ENCODE results near the gene LYPD6B.

Gene LYPD6B

DNA sequence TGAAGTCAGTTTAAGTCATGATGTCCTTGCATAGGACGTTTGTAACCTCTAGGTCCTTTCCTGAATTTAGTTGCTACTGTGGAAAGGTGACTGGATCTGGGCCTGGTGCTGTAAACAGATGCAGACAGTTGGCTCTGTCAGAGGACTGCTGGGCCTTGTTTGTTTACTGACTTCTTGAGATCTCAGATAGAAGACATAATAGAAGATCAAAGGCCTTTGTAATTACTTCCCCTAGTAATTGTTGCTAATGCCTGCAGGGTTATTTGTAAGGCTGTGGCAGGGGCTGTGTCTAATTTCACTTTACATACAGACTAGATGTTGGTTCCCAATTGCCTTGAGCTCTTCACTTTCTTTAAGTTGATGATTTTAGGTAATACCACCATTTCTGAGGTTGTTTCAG lies 42.5 kb downstream of the LYPD6B start:
- no peak for DNase-seq

DNA sequence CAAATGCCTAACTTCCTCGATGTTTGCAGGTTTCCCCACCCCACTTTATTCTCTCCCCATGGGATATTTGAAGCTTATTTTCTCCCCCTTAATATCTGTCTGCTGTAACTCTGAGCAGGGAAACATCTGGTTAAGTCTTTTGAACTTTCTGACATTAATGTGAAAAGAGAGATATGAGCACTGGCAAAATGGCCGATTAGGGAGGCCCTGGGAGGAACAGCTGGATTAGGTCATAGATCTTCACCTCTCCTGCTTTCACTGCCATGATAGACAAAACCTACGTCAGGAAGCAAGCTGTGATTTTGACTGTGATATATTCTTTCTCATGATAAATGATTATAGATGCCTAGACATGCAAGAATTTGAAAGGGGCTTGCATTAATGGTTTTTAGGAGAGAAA lies 43.6 kb downstream of the LYPD6B start:
- DNase-seq, result no peak

DNA sequence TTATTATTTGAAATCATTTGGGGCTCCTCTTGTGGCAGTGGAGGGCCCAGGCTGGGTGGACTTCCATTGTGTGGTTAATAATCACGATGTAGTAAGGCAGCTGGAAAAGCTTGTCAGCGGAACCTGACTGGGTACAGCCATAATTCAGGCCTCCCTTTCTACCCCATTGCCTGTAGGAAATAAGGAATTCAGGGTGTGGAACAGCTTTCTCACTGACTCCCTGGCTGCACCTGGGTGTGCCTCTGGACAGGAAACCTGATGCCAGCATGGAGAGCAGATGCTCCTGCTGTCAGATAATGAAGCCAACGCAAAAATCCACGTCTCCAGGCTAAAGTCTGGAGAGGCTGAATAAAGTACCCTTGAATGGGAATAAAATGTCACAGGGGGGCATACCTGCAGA lies 44.2 kb downstream of the LYPD6B start:
- peak; percentile 35 for DNase-seq

DNA sequence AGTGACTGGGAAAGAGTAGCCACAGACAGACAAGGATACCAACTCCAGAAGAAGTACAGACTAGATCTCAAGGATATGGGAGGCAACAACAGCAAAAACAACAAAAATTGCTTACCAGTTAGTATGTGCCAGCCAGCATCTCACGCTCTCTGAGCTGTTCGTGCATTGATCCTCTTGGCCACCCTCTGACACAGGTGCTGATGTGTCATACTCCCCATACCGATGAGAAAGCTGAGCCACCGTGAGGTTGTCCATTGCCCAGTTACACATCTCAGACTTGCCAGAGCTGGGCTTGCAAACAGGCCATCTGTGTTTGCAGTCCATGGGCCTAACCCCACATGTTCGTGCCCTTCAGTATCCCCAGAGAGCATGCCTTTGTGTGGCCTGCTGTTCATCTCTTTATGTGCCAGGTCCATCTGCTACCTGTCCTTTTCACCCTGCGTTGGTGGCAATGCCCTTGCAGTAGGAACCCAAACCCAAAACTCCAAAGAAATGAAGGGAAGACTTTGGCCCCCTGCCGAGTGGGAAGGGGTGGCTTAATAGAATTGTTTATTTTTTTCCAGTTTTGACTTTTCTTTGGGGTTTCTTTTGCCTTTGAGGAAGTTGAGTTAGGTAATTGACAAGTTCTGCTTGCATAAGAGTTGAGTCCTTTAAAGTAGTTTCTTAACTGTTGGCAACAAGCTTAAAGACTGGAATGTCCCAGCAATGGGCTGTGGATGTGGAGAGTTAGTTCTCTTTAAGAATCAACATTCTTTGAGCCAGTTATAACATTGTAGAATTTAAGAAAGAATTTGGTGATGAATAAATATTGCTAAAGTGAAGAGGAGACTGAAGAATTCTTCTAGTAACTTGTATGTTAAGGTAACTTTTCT lies 46.7 kb downstream of the LYPD6B start:
- DNase-seq, result no peak

DNA sequence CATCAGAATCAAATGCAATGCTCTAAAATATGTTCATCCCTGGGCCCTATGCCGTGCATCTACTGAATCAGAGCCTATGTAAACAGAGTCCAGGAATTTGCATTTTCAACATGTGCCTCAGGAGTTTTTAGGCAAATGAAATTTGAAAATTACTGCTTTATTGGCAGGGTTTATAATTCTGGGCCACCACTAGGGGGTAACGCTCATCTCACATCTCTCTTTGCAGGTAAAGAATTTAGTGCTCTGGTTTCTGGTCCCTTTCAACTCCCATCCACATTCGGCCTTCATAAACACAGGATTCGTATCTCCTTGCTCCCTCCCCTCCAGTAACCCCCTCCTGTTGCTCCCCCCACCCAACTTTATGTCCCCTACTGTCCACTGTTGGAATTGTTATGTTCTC lies 49.3 kb downstream of the LYPD6B start:
- peak; percentile 15 for DNase-seq

DNA sequence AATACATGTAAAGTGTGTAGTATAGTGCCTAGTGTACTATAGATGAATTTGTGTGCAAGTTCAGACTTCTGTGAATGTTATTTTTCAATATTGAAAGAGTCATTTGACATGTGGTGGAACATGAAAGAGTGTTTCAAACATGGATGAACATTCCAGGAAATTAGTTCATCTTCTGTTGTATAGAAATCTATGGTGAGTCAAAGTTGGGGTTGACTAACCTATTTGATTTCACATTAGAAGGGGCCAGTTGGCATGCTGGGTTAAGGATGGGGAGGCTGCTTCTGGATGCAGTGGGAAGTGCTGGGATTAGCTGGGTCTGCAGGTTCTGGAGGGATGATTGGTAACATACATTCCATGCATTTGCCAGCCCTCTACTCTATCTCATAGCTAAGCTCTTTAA lies 50.6 kb downstream of the LYPD6B start:
- no peak for DNase-seq

DNA sequence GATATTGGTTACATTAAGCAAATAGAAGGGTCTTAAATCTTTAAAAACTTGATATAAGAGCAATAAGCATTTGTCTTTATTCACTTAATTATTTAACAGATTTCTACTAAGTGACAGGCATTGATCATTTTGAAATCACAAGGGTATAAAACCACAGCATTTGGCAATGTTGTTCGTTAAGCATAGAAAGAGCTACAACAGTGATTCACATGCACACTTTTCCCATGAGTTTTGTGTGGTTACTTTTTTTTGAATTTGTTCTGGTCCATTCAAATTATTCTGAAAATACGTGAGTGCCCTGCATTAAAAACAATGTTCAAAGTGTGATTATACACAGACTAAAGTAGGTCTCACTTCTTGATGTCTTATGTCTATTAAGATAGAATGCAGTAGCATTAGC lies 52.2 kb downstream of the LYPD6B start:
- no peak for DNase-seq

DNA sequence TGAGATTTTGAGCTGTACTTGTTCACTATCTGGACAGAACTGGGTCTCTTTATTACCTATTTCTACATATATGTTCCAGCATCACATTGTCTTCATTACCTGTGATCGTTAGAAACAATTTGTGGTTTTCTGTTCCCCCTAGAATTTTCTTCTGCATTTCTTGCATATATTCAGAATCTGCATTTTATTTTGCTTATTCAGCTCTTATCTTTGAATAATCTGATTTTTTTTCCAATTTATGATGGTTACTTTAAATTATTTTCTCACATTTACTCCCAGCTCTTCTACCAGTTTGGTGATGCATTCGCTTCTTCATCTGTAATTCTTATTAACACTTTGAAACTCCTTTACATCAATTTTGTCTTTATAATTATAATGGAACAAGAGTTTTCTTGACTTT lies 55.1 kb downstream of the LYPD6B start:
- DNase-seq, result no peak

DNA sequence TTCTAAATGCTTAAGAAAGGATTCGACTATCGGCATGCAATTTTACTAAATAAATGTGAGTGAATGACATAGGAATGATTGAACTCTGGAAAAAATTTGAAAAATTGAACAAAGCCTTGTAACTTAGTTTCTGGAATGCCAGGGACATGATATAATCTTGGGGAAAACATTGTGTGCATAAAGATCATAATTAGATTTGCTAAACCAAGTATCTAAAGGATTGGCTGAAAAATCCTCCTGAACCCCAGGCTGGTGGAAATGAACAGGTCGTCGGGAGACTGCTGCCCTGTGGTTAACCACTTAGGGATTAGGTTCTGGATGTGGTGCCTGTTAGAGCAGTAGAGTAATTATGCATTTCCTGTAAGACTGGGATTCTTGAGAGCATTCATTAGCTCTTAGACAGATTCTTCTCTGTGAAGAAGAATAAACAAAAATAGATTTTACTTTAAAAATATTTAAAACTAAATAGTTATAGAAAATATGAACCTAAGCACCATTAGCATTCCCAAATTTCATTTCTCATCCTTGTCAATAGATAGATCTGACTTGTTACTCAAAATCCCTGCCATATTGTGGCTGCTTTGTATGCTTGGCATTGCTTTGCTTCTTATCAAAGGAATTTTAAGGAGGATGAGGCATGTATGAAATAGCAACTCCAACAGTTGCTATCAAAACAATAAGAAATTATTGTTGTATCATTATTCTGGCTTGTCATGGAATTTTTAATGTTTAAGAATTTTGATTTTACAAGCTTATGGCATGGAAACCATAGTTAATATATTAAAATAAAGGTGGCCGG lies 55.9 kb downstream of the LYPD6B start:
- DNase-seq, result no peak

DNA sequence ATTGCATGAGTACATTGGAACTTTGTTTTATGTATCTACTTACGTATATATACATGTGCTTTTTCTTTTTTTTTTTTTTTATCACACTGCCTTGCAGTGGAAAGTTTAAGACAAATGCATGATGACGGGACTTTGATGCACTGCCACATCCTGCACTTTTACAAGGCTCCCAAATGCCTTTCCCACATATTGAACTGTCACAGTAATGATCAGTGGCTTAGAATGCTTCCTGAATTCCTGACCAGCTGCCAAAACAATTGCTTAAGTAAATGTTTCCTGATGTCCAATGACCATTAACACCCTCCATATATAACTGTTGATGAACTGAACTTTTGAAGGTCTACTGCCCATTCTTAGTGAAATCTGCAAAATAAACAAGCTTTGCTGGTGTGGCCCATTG lies 60.2 kb downstream of the LYPD6B start:
- no peak for DNase-seq

DNA sequence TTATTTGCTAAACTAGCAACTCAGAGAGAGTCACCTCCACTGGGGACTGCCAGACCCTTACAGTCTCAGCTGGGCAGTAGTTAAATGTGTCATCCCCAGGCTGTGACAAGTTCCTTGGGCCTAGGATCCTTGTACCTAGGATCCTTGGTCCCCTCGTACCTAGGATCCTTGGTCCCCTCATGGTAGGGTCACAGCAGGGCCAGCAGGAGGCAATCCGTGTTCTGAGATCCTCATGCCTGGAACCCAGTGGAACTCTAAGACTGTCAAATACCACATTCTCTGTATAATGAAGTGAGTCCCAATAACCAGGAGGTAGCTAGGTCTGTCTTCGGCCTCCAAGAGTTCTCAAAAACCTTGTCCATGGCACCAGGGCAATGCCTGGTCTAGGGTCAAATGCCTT lies 60.8 kb downstream of the LYPD6B start:
- DNase-seq, result no peak

DNA sequence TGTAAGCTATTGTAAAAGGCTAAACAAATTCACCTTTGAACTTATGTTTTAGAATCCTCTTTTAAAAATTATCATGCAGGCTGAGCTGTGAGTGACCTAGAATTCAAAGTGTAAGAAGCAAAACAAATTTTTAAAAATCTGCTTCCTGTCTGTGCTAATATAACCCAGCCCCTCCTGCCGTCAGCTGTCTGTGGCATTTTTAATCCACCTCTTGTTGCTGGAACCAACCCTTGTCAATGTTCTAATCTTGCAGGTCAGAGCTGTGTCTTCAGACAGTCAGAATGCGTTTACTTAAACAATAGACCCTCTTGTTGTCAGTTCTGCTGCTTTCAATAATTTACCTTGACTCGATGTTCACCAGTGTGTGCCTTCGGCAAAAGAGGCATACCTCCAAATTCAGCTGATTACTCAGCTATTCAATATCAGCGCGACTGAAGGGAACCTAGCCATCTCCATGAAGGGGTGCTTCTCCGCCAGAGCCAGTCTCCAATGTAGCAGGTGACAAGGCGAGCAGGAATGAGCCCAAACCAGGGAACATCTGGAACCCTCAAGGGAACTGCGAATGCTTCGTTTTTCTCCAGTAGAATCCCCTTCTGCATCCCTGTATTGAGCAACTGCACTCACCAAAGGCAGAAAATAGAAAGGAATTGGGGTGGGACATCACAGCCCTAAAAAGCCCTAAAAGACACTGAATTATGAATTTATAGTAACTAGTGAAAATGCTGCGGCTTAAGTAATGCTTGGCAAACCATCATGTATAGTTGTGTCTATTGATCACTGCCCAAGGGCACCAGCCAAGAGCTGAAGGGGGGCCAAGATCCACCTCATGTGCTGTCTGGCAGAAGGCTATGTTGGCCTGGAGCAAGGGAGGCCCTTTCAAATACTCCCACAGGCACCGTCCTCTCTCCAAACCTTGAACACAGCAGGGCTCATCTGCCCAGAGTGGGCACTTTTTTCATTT lies 62.5 kb downstream of the LYPD6B start:
- no peak for DNase-seq

DNA sequence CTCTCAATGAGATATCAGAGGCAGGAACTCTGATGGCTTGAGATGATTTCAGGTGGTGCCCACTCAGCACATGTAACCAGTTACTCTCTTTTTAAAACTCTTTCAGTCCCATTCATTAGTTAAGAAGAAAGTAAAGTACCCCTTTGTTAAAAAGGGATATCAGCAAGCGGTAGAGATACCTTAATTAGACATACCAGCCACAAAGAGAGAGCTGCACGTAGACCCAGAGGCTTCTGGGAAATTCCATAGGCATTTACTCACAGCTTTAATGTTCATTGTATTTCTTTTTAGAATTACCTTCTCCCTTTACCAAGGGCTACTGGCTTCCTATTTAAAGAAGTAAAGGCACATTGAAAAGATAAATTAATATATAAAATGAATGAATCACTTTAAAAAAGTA lies 63.3 kb downstream of the LYPD6B start:
- no peak for DNase-seq

DNA sequence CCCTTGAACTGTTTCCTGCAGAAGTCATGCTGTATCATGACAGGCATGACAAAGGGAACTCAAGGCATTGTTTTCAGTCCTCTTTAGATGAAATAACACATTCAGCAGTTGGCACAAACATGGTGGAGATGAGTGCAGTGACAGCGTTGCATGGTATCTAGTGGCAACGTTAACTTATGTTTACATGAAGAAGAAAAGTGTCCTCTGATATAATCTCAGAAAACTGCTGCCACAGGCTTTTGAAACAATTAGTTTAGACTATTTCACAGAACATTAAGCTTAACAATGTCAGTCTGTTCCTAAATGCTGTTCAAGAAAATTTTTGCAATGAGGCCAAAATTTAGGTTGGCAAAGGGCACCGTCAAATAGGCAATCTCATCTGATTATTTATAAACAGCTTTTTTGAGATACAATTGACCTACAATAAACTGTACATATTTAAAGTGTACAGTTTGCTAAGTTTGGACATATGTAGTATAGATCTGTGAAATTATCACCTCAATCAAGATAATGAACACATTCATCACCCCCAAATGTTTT lies 64.7 kb downstream of the LYPD6B start:
- DNase-seq, result peak; percentile 29

DNA sequence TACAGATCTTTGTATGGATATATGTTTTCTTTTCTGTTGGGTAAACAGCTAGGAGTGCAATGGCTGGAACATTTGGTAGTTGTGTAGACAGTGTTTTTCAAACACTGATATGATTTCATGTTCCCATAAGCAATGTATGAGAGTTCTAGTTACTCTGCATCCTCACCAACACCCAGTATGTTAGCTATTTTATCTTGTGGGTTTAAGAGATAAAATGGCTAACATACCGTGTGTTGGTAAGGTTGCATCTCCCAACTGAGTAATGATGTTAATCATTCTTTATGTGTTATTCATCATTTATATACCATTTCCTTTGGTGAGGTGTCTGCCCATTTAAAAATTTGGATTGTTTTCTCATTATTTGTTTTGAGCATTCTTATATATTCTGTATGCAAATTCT lies 65.7 kb downstream of the LYPD6B start:
- no peak for DNase-seq

DNA sequence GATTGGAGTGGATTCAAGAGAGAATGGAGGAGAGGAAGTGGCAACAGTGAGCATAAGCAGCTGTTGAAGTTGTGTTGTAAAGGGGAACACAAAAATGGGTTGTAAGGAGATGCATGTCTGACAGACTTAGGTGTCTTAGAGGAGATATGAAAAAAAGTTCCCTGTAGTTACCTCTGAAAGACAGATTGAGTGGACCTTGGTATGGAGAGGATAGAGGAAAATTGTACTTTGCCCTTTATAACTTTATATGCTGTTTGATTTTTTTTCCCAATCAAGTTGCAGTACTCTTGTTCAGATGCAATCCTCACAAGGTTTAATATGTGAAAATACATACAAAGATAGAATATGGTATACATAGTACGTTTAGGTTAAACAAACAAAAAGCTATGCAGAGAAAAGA lies 73.6 kb downstream of the LYPD6B start:
- DNase-seq, result no peak

DNA sequence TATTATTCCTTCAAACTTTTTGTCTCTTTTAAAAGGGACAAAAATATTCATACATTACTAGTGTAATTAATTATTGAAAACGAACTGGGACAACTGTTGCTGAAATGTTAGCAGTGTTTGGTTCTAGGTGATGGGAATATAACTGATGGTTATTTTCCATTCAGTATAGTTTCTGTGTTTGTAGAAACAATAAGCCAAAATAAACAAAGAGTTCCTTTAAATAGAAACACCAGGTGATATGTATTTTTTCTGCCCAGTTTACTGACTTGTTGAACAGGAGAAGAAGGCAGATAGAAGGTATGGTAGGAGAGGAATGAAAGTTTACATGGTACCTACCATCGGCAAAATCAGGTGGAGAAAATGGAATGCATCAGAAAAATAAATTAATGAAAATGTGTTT lies 74.2 kb downstream of the LYPD6B start:
- DNase-seq, result no peak

DNA sequence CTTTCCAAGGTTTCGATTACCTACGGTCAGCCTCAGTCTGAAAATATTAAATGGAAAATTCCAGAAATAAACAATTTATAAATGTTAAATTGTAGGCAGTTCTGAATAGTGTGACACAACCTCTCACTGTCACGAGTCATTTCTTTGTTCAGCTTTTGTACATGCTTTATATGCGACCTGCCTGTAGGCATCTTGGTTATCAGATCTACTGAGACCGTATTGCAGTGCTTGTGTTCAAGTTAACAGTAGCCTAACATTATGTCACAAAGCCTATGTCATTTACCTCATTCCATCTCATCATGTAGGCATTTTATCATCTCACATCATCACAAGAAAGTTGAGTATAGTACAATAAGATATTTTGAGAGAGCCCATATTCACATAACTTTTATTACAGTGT lies 77.3 kb downstream of the LYPD6B start:
- DNase-seq, result no peak

DNA sequence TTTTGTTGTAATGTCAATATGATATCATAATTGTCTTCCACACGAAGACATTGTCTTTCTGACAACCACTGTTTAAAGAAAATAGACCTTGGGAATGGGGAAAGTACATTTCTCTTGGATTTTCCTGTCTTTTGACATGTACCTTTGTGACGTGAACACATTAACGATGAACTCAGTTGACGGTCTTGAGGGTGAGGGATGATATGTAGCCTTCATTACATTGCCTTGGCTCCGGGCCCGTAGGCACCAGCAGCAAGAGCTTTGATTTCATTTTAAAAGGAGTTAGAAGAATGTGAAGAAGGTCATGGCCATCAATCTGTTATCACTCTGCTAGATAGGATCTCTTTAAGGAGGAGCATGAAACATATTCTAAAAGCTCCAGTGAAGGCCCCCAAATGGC lies 80.9 kb downstream of the LYPD6B start:
- no peak for DNase-seq

DNA sequence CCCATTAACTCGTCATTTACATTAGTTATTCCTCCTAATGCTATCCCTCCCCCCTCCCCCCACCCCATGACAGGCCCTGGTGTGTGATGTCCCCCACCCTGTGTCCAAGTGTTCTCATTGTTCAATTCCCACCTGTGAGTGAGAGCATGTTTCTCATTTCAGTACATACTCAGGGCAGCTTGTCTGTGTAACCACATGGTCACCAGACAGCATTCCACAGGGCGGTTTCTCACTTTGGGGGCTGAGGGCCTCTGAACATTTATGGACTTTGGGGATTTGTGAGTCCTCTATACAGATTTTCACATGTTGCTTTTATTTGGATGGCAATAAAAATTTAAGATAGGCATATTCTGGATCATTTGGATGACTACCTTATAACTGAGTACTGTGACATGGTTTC lies 84.0 kb downstream of the LYPD6B start:
- DNase-seq, result no peak

DNA sequence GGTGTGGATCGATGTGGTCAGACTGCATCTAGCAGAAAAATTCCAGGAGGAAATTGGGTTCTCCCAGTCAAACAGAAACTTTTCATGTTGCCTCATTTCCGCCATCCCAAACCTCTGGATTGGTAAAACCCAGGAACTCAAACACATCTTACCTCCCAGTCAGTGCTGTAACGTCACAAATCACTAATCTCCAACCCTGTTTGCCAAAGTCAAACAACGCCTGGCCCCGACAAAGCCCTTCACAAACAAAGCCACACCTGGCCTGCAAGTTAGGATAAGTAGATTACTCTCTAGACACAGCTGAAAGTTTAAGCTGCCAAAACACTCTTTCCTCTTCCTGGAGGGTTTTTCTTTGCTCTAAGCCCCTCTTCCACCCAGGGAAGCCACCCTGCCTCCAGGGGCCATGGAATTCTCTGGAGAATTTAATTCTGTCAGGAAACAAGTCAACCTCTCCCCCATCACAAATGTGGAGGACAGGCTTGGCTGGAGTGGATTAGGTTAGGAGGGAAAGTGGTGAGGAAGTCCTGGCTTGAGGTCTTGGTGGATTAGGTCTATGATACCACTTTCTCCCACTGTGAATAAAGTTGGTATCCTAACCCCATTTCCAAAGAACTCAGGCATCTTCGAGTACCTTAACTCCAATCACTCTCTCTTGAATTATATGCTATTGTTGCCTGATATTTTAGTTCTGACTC lies 86.7 kb downstream of the LYPD6B start:
- no peak for DNase-seq

DNA sequence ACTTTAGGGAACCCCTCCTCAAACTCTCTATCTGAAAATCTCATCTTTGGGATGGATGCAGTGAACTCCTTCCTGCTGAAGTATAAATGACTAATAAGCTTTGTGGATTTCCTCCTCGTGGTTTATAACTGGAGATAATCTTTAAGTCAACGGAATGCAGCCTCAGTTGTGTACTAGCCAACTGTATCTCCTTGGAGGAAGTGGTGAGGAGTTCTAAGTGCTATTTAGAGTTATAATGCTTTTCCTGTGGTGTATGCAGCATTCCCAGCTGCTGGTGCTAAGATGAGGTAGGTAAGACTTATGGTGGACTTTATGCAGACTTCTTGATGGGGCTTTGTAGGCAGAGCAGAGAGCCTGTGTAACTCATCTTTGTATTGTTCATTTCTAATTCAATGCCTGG lies 90.9 kb downstream of the LYPD6B start:
- no peak for DNase-seq
